BLaER1 treated with 17β-estradiol and CSF1 and Interleukin-3, amounts not matched to agents 10 nM and 100 nM (cell line): ENCODE data around the gene URB1.

ENCODE experiments used
- H3K27ac ChIP-seq, 11 experiments: shearing (Covaris generic); formaldehyde crosslinking; 2 replicates each; pipeline ENCODE4 v1.8.1; 2022
- H3K27me3 ChIP-seq, 11 experiments: shearing (Covaris generic); formaldehyde crosslinking; 2 replicates each; pipeline ENCODE4 v1.8.1; 2022
- H3K36me3 ChIP-seq, 11 experiments: shearing (Covaris generic); formaldehyde crosslinking; 2 replicates each; pipeline ENCODE4 v1.8.1; 2022
- H3K4me1 ChIP-seq, 10 experiments: shearing (Covaris generic); formaldehyde crosslinking; 2 replicates each; pipeline ENCODE4 v1.8.1; 2022
- H3K4me2 ChIP-seq, 11 experiments: shearing (Covaris generic); formaldehyde crosslinking; 2 replicates each; pipeline ENCODE4 v1.8.1; 2022
- H3K4me3 ChIP-seq, 10 experiments: shearing (Covaris generic); formaldehyde crosslinking; 2 replicates each; pipeline ENCODE4 v1.8.1; 2022
- H3K9ac ChIP-seq, 11 experiments: shearing (Covaris generic); formaldehyde crosslinking; 2 replicates each; pipeline ENCODE4 v1.8.1; 2022
- H3K9me3 ChIP-seq, 11 experiments: shearing (Covaris generic); formaldehyde crosslinking; replicated peaks in 1 of 11; 2 replicates each; pipeline ENCODE4 v1.8.1; 2022
- H4K20me1 ChIP-seq, 11 experiments: shearing (Covaris generic); formaldehyde crosslinking; 2 replicates each; pipeline ENCODE4 v1.8.1; 2022
- Cebpa-rat ChIP-seq, 11 experiments: shearing (Covaris generic); IDR thresholded peaks; 2 replicates each; pipeline ENCODE4 v1.8.1; 2022

Gene URB1

DNA sequence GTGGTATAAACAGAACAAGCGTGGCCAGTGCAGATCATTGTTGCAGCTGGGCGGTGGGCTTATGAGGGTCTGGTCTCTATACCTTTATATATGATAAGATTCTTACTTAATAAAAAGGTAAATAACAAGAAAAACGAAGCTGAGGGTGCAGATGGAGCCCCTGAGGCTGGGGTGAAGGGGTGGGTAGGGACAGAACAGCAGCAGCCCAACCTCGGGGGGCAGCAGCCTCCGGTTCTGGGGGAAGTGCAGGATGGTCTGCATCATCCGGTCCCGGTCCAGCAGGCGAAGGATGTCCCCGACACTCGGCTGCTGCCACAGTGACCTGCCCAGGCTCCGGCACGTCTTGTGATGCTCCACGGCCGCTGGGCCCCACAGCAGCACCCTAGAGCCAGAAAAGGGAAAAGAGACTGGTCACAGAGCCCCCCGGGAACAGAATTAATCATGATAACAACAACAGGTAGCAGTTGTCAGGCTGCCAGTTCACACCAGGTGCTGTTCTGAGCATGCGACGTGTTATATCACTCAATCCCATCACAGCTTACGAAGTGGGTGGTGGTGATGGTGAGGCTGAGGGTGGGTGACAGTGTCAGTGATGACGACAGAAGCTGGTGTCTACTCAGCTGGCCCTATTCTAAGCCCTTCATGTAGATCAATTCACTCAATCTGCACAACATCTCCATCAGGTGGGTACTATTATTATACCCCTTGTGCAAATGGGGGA, 58.7 kb downstream of the URB1 start:
- Histone ChIP-seq H3K27me3 (no peaks in the 10 kb centered on the region), H4K20me1 (peaks cover 0 to 32% (median 5%) of the 10 kb centered on the region in 11 experiments; a peak in 11 of 22 replicates), H3K36me3 (peaks cover 96 to 100% (median 98%) of the 10 kb centered on the region in 11 experiments), H3K4me2 (no peak overlapping the region), H3K4me1 (no peaks in the 10 kb centered on the region), H3K27ac (no peak overlapping the region), H3K9ac (no peak overlapping the region), H3K9me3 (peaks cover 0 to 4% (median 0%) of the 10 kb centered on the region in 11 experiments; a peak in 2 of 22 replicates), H3K4me3 (no peak overlapping the region)
- TF ChIP-seq Cebpa-rat (IDR thresholded peaks at IDR 0.05): no peak

DNA sequence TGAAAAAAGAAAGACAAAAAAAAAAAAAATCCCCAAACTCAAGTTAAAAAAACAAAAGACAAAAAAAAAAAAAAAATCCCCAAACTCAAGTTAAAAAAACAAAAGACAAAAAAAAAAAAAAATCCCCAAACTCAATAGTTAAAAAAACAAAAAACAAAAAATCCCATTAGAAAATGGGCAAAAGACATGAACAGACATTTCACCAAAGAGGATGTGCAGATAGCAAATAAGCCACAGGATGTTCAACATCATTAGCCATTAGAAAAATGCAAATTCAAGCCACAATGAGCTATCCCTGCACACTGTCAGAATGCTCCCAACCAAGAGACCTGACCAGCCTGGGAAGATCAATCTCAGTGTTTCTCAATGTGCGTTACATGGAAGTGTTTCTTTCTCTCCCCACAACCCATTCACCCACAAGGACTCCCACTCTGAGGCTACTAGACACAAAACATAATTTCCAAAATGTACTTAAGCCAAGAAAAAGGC, 60.3 kb downstream of the URB1 start:
- Histone ChIP-seq H3K4me1 (no peaks in the 10 kb centered on the region), H3K9me3 (peaks cover 0 to 15% (median 3%) of the 10 kb centered on the region in 11 experiments; a peak in 7 of 22 replicates), H3K36me3 (peaks cover 96 to 100% (median 98%) of the 10 kb centered on the region in 11 experiments), H3K4me3 (no peak overlapping the region), H3K27ac (no peak overlapping the region), H3K4me2 (no peak overlapping the region), H3K9ac (no peak overlapping the region), H3K27me3 (no peaks in the 10 kb centered on the region), H4K20me1 (peaks cover 0 to 32% (median 3%) of the 10 kb centered on the region in 11 experiments; a peak in 11 of 22 replicates)
- TF ChIP-seq Cebpa-rat (IDR thresholded peaks at IDR 0.05): no peak

DNA sequence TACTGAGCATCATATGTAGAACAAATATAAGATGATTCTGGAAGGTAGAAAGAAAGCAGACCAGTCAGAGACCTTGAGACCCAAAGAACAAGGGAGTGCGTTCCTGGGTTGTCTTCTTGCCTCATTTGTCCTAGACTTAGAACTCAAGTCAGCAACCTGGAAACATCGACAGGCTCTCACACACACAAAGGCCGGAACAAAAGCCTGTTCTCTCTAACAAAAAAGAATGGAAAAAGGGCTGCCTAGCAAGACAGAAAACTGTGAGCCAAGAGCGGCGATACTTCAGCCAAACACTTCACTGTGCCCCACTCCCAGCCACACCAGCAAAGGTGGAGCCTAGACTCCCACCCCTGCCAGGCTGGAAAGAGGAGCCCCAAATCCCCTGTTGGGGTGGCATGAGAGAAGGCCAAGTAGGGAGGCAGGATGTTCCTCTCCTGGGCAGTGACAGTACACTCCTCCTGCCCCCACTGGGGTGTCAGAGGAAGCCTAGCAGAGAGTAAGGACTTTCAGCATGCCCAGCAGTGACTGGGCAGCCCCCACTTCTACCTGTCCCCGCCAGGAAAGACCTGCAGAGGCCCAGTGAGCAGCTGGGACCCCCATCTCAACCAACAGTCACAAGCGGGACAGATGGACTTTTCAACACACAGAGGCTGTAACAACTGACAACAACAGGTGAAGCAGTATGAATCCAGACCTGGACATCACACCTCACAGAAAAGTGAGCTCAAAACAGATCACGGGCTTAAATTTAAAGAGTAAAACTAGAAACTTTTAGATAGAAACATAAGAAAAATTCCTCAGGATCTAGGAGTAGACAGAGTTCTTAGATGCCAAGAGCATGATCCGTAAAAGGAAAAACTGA, 61.1 kb downstream of the URB1 start:
- H3K27me3 ChIP-seq: no peaks in the 10 kb centered on the region
- H3K36me3 ChIP-seq: peaks cover 96 to 100% (median 98%) of the 10 kb centered on the region in 11 experiments
- H3K27ac ChIP-seq: no peak overlapping the region
- no peak overlapping the region for H3K9ac ChIP-seq
- no peaks in the 10 kb centered on the region for H3K4me1 ChIP-seq
- H3K4me3 ChIP-seq: no peak overlapping the region
- no peak for TF ChIP-seq Cebpa-rat (IDR thresholded peaks at IDR 0.05)
- peaks cover 0 to 15% (median 3%) of the 10 kb centered on the region in 11 experiments; a peak in 7 of 22 replicates for H3K9me3 ChIP-seq
- no peak overlapping the region for H3K4me2 ChIP-seq
- H4K20me1 ChIP-seq: peaks cover 0 to 26% (median 3%) of the 10 kb centered on the region in 11 experiments; a peak in 10 of 22 replicates

DNA sequence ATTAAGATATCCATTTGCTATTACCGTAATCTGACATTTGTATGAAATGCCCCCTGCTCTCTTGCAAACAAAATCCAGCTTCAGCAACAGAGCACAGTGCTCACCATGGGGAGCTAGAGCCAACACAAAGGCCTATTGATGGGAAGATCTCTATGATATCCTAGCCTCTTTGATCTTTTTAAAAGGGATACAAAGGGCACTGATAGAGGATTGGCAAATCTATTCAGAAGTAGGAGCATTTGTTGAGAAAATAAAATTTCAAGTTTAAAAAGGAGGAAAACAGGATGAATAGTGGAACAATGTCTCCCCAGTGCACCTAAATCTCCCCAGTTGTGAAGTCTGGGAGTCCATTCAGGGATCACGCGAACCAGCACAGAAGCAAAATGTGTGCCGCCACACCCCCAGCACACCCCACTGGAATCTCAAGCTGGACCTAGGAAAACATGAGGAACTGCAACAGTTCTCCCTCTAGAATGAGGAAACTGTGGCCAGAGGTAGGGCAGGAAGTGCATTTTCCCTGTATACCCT, 62.0 kb downstream of the URB1 start:
- Histone ChIP-seq H3K36me3 (peaks cover 96 to 100% (median 98%) of the 10 kb centered on the region in 11 experiments), H3K4me3 (no peak overlapping the region), H3K9me3 (peaks cover 0 to 15% (median 3%) of the 10 kb centered on the region in 11 experiments; a peak in 7 of 22 replicates), H4K20me1 (peaks cover 0 to 28% (median 0%) of the 10 kb centered on the region in 11 experiments; a peak in 8 of 22 replicates), H3K4me1 (no peaks in the 10 kb centered on the region), H3K27me3 (no peaks in the 10 kb centered on the region), H3K27ac (no peak overlapping the region), H3K9ac (no peak overlapping the region), H3K4me2 (no peak overlapping the region)
- TF ChIP-seq Cebpa-rat (IDR thresholded peaks at IDR 0.05): no peak

DNA sequence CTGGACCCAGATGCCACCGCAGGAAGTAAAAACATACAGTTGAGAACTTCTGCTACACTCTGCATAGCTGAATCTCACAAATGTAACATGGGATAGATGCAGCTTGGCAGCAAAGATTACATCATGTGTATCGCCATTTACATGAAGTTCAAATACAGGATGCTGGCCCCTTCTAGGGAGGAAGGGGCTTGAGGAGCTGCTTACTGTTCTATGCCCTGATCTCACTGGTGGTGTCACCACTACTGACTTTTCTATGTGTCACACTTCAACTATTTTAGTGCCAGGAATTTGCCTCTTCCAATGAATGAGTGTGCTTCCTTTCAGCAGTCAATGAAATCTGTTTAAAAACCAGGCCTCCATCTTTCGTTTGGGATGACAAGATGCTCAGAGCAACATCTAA, 63.0 kb downstream of the URB1 start:
- Histone ChIP-seq H3K4me1 (no peaks in the 10 kb centered on the region), H3K9ac (no peak overlapping the region), H3K27me3 (no peaks in the 10 kb centered on the region), H3K4me3 (no peak overlapping the region), H3K36me3 (peaks cover 96 to 100% (median 98%) of the 10 kb centered on the region in 11 experiments), H4K20me1 (peaks cover 0 to 21% (median 0%) of the 10 kb centered on the region in 11 experiments; a peak in 8 of 22 replicates), H3K27ac (no peak overlapping the region), H3K9me3 (peaks cover 0 to 15% (median 3%) of the 10 kb centered on the region in 11 experiments; a peak in 7 of 22 replicates), H3K4me2 (no peak overlapping the region)
- no peak for TF ChIP-seq Cebpa-rat (IDR thresholded peaks at IDR 0.05)

DNA sequence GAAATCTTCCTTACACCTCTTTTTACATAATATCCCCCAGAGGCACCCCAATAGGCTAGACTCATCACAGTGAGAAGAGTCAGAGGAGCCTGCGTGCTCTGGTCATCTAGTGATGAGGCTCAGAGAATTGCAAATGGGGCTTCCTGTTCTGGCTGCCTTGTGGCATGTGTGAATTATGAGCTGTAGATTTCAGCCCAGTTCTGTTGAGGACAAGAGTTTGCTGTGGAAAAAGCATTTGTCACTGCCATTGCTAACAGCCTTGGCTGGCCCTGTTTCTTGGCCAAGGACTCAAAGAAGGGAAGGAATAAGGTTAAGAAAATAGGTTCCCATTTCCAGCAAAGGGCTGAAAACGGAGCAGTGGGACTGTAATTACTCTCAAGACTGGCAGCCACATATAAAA, 63.5 kb downstream of the URB1 start:
- no peaks in the 10 kb centered on the region for H3K27me3 ChIP-seq
- no peaks in the 10 kb centered on the region for H3K4me1 ChIP-seq
- peaks cover 0 to 15% (median 3%) of the 10 kb centered on the region in 11 experiments; a peak in 7 of 22 replicates for H3K9me3 ChIP-seq
- no peak overlapping the region for H3K9ac ChIP-seq
- H4K20me1 ChIP-seq: peaks cover 0 to 17% (median 0%) of the 10 kb centered on the region in 11 experiments; a peak in 8 of 22 replicates
- peaks cover 96 to 100% (median 98%) of the 10 kb centered on the region in 11 experiments for H3K36me3 ChIP-seq
- H3K27ac ChIP-seq: no peak overlapping the region
- no peak overlapping the region for H3K4me2 ChIP-seq
- no peak overlapping the region for H3K4me3 ChIP-seq
- TF ChIP-seq Cebpa-rat (IDR thresholded peaks at IDR 0.05): no peak

DNA sequence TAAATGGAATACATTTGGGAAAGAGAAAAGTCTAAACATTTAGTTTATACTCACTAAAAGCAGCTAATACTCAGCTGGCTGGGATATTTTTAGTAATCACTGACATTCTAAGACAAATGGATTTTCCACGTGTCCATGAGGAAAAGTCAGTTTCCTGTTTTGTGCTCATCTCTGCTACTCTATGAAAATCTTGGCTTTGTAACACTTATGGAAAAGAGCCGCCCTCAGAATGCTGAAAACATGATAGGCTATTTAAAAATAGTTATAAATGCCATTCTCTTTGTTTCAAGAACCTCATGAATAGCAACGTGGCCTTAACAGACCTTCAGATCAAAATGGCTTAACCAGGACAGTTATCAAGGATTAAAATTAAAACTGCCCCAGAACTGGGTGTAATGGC, 64.2 kb downstream of the URB1 start:
- Histone ChIP-seq H3K4me3 (no peak overlapping the region), H3K27me3 (no peaks in the 10 kb centered on the region), H3K9me3 (peaks cover 0 to 15% (median 3%) of the 10 kb centered on the region in 11 experiments; a peak in 7 of 22 replicates), H3K36me3 (peaks cover 96 to 100% (median 98%) of the 10 kb centered on the region in 11 experiments), H4K20me1 (peaks cover 0 to 15% (median 0%) of the 10 kb centered on the region in 11 experiments; a peak in 7 of 22 replicates), H3K4me2 (no peak overlapping the region), H3K4me1 (no peaks in the 10 kb centered on the region), H3K9ac (no peak overlapping the region), H3K27ac (no peak overlapping the region)
- TF ChIP-seq Cebpa-rat (IDR thresholded peaks at IDR 0.05): no peak

DNA sequence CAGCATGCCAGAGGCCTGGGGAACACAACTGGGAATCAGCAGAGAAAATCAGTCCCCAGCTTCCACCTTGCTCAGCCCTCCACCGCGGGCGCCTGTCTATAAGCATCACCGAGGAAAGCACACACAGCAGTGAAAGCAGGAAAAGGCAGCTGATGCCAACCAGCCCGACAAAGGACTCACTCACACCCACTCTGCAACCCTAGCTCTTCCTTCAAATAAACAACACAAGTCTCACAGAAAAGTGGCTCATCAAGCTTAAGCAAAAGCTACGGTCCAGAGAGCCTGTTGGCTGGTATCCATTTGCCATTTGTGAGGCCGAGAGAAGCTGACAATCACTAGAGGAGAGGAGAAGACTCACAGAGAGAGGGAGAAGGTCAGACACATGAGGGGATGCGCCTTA, 67.1 kb downstream of the URB1 start:
- no peaks in the 10 kb centered on the region for H3K27me3 ChIP-seq
- H3K9me3 ChIP-seq: peaks cover 0 to 15% (median 3%) of the 10 kb centered on the region in 11 experiments; a peak in 7 of 22 replicates
- no peak overlapping the region for H3K4me3 ChIP-seq
- no peak overlapping the region for H3K9ac ChIP-seq
- no peak overlapping the region for H3K4me2 ChIP-seq
- no peak for TF ChIP-seq Cebpa-rat (IDR thresholded peaks at IDR 0.05)
- H3K36me3 ChIP-seq: peaks cover 98 to 100% (median 100%) of the 10 kb centered on the region in 11 experiments
- no peak overlapping the region for H3K27ac ChIP-seq
- H4K20me1 ChIP-seq: peaks cover 0 to 25% (median 3%) of the 10 kb centered on the region in 11 experiments; a peak in 5 of 22 replicates
- H3K4me1 ChIP-seq: no peaks in the 10 kb centered on the region
